H9 (cell line): ENCODE results near the gene PKP3. TPM values are rescaled to one million over a fixed set of nuclear protein-coding genes. Genes with fewer than 3 reads are reported as not detected.

ENCODE experiments used
- DNase-seq: peaks from one replicate; pipeline ENCODE4 v3.0.0-alpha.2; 2017
- H2AFZ ChIP-seq: one replicate; pipeline ENCODE4 v1.6.1; 2013; ENCODE audit warnings: mild to moderate bottlenecking, low read length, control low read depth, moderate library complexity
- H2AK5ac ChIP-seq: 2 replicates; pipeline ENCODE4 v1.6.1; 2013; ENCODE audit warnings: low read length, control low read depth, mixed read lengths; ENCODE audit not compliant: insufficient read length
- H2BK120ac ChIP-seq: one replicate; pipeline ENCODE4 v1.6.1; 2013; ENCODE audit warnings: low read depth, mild to moderate bottlenecking, low read length, control low read depth, inconsistent platforms; ENCODE audit not compliant: poor library complexity, severe bottlenecking
- H2BK12ac ChIP-seq: 2 replicates; pipeline ENCODE4 v1.6.1; 2013; ENCODE audit warnings: low read length, control low read depth, mixed read lengths, low read depth; ENCODE audit not compliant: insufficient read length
- H2BK15ac ChIP-seq: 2 replicates; pipeline ENCODE4 v1.6.1; 2013; ENCODE audit warnings: low read depth, low read length, control low read depth
- H2BK20ac ChIP-seq: one replicate; pipeline ENCODE4 v1.6.1; 2013; ENCODE audit warnings: low read depth, mild to moderate bottlenecking, low read length, control low read depth, inconsistent platforms; ENCODE audit not compliant: poor library complexity, severe bottlenecking
- H2BK5ac ChIP-seq: 2 replicates; pipeline ENCODE4 v1.6.1; 2013; ENCODE audit warnings: low read length, control low read depth, mixed read lengths; ENCODE audit not compliant: insufficient read length
- H3K14ac ChIP-seq: 2 replicates; pipeline ENCODE4 v1.6.1; 2013; ENCODE audit warnings: low read length, control low read depth; ENCODE audit not compliant: insufficient read depth
- H3K18ac ChIP-seq: 2 replicates; pipeline ENCODE4 v1.6.1; 2013; ENCODE audit warnings: low read depth, mild to moderate bottlenecking, mixed read lengths, low read length, control low read depth; ENCODE audit not compliant: insufficient read length
- H3K23ac ChIP-seq: 2 replicates; pipeline ENCODE4 v1.6.1; 2013; ENCODE audit warnings: low read length, control low read depth, mixed read lengths, low read depth; ENCODE audit not compliant: insufficient read length
- H3K23me2 ChIP-seq: 2 replicates; pipeline ENCODE4 v1.6.1; 2013; ENCODE audit warnings: low read depth, mild to moderate bottlenecking, mixed read lengths, low read length, control low read depth; ENCODE audit not compliant: insufficient read length, poor library complexity, severe bottlenecking
- H3K27ac ChIP-seq: 2 replicates; pipeline ENCODE4 v1.5.1; 2013; ENCODE audit warnings: low read length, control low read depth, mixed read lengths, low read depth; ENCODE audit not compliant: insufficient read length
- H3K27me3 ChIP-seq: 2 replicates; pipeline ENCODE4 v1.6.1; 2013; ENCODE audit warnings: low read length, control low read depth, inconsistent platforms; ENCODE audit not compliant: insufficient read depth
- H3K4ac ChIP-seq: 2 replicates; pipeline ENCODE4 v1.6.1; 2013; ENCODE audit warnings: low read depth, mild to moderate bottlenecking, control low read depth, inconsistent platforms, low read length, moderate library complexity
- H3K4me1 ChIP-seq: 2 replicates; pipeline ENCODE4 v1.6.1; 2013; ENCODE audit warnings: low read length, control low read depth, inconsistent platforms; ENCODE audit not compliant: insufficient read depth
- H3K4me2 ChIP-seq: 2 replicates; pipeline ENCODE4 v1.6.1; 2013; ENCODE audit warnings: low read length, control low read depth, mixed read lengths; ENCODE audit not compliant: insufficient read length, insufficient read depth
- H3K56ac ChIP-seq: 2 replicates; pipeline ENCODE4 v1.6.1; 2013; ENCODE audit warnings: low read depth, mild to moderate bottlenecking, mixed read lengths, low read length, control low read depth; ENCODE audit not compliant: insufficient read length
- H3K79me1 ChIP-seq: 2 replicates; pipeline ENCODE4 v1.6.1; 2013; ENCODE audit warnings: low read depth, mild to moderate bottlenecking, moderate library complexity, low read length, control low read depth, inconsistent platforms; ENCODE audit not compliant: insufficient read depth, poor library complexity, severe bottlenecking
- H3K79me2 ChIP-seq: 2 replicates; pipeline ENCODE4 v1.6.1; 2013; ENCODE audit warnings: low read length, control low read depth, inconsistent platforms; ENCODE audit not compliant: insufficient read depth
- H3K9ac ChIP-seq: 2 replicates; pipeline ENCODE4 v1.6.1; 2013; ENCODE audit warnings: low read length, control low read depth, mixed read lengths; ENCODE audit not compliant: insufficient read length; ENCODE audit errors: extremely low read depth
- H3K9me3 ChIP-seq: one replicate; pipeline ENCODE4 v1.6.1; 2013; ENCODE audit warnings: low read depth, low read length, inconsistent platforms; ENCODE audit not compliant: control insufficient read depth
- H3T11ph ChIP-seq: one replicate; pipeline ENCODE4 v1.6.1; 2013; ENCODE audit warnings: mild to moderate bottlenecking, low read length, control low read depth, inconsistent platforms
- H4K20me1 ChIP-seq: one replicate; pipeline ENCODE4 v1.6.1; 2013; ENCODE audit not compliant: control insufficient read depth, insufficient read length, insufficient read depth
- H4K5ac ChIP-seq: 2 replicates; pipeline ENCODE4 v1.6.1; 2013; ENCODE audit warnings: low read depth, mild to moderate bottlenecking, mixed read lengths, low read length, control low read depth; ENCODE audit not compliant: insufficient read length
- H4K8ac ChIP-seq: replicated peaks from 2 replicates; pipeline ENCODE4 v1.6.1; 2013; ENCODE audit warnings: low read length, control low read depth, mixed read lengths, low read depth; ENCODE audit not compliant: insufficient read length
- H4K91ac ChIP-seq: 2 replicates; pipeline ENCODE4 v1.6.1; 2013; ENCODE audit warnings: low read depth, mild to moderate bottlenecking, moderate library complexity, mixed read lengths, low read length, control low read depth; ENCODE audit not compliant: insufficient read length
- H3K27ac Mint-ChIP-seq, 3 experiments: 2 replicates in 2 of 3; 3 replicates in 1 of 3; pipeline ENCODE4 v1.8.0; 2020 to 2021; ENCODE audit warnings: mixed read lengths in 3 of 3, mild to moderate bottlenecking in 1 of 3, moderate library complexity in 1 of 3
- H3K27me3 Mint-ChIP-seq: 2 replicates; pipeline ENCODE4 v1.8.0; 2021; ENCODE audit warnings: low read depth, mild to moderate bottlenecking, moderate library complexity, mixed read lengths
- H3K36me3 Mint-ChIP-seq, 3 experiments: 2 replicates in 2 of 3; 3 replicates in 1 of 3; pipeline ENCODE4 v1.8.0; 2020 to 2021; ENCODE audit warnings: low read depth in 3 of 3, mixed read lengths in 3 of 3; ENCODE audit not compliant: insufficient read depth in 1 of 3
- H3K4me1 Mint-ChIP-seq, 2 experiments: 2 replicates each; pipeline ENCODE4 v1.8.0; 2020; ENCODE audit warnings: mixed read lengths in 2 of 2
- H3K4me3 Mint-ChIP-seq, 2 experiments: 2 replicates in 1 of 2; 3 replicates in 1 of 2; pipeline ENCODE4 v1.8.0; 2020 to 2021; ENCODE audit warnings: mild to moderate bottlenecking in 2 of 2, mixed read lengths in 2 of 2, moderate library complexity in 1 of 2
- H3K9me3 Mint-ChIP-seq, 2 experiments: 2 replicates in 1 of 2; 3 replicates in 1 of 2; pipeline ENCODE4 v1.8.0; 2020; ENCODE audit warnings: mild to moderate bottlenecking in 2 of 2, mixed read lengths in 2 of 2, moderate library complexity in 1 of 2
- WGBS: extraction: QIAGEN DNeasy Blood & Tissue Kit; methylation state at CpG from one replicate; pipeline ENCODE4 v1.1.7; 2013; ENCODE audit warnings: missing lambda C conversion rate, low lambda C conversion rate, mixed read lengths; ENCODE audit not compliant: insufficient read length; ENCODE audit errors: extremely low coverage; 5-methylcytosine and 5-hydroxymethylcytosine counted together
- total RNA-seq: library from RNA; stranded (reverse); gene quantifications from 2 replicates; pipeline ENCODE4 v1.2.1, GENCODE V29; 2021
- TF ChIP-seq, protein P1 (sequence below): fragments of 200-600 bp; sonication (generic); conservative IDR thresholded peaks from 3 replicates; pipeline ENCODE4 v1.8.0; 2021; ENCODE audit warnings: antibody characterized with exemption, mild to moderate bottlenecking

Gene PKP3
- total RNA-seq, 1 experiment from 2014 or later, result 41.7 TPM

DNA sequence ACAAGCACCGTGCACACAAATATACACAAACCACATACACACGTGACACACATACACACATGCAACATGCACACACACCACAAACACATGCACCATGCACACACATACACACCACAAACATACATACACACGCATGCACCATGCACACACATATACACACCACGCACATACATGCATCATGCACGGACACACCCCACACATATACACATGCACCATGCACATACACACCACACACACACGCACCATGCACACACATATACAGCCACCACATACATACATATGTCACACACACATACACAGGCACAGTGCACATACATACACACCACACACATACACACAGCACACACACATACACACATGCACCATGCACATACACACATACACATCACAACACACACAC is 37.4 kb upstream of the PKP3 start:
- Histone ChIP-seq H4K20me1 (no peaks in the 10 kb centered on the region), H4K91ac (no peak overlapping the region), H3K27ac (no peak overlapping the region), H3K9ac (no peak overlapping the region), H3K79me1 (no peaks in the 10 kb centered on the region), H2BK12ac (no peak overlapping the region), H3K4me2 (no peak overlapping the region), H4K5ac (no peak overlapping the region), H2BK20ac (no peak overlapping the region), H2AFZ (no peak overlapping the region), H2BK15ac (no peak overlapping the region), H3K4me1 (no peaks in the 10 kb centered on the region), H3K14ac (no peak overlapping the region), H3T11ph (no peak overlapping the region), H2BK5ac (no peak overlapping the region), H4K8ac (no peak overlapping the region), H3K56ac (no peak overlapping the region), H3K9me3 (peaks cover 8% of the 10 kb centered on the region), H3K23ac (no peak overlapping the region), H3K18ac (no peak overlapping the region), H2AK5ac (no peak overlapping the region), H3K23me2 (no peaks in the 10 kb centered on the region), H3K4ac (no peak overlapping the region), H2BK120ac (no peak overlapping the region), H3K27me3 (no peaks in the 10 kb centered on the region), H3K79me2 (no peaks in the 10 kb centered on the region)
- Mint-ChIP-seq H3K9me3 (peaks cover 29 to 33% of the 10 kb centered on the region in 2 experiments), H3K4me3 (no peak overlapping the region), H3K27ac (no peak overlapping the region), H3K36me3 (peaks cover 5 to 13% (median 9%) of the 10 kb centered on the region in 3 experiments; a peak in 5 of 7 replicates), H3K4me1 (peaks cover 17 to 27% of the 10 kb centered on the region in 2 experiments), H3K27me3 (peaks cover 25% of the 10 kb centered on the region)
- TF ChIP-seq, protein P1, sequence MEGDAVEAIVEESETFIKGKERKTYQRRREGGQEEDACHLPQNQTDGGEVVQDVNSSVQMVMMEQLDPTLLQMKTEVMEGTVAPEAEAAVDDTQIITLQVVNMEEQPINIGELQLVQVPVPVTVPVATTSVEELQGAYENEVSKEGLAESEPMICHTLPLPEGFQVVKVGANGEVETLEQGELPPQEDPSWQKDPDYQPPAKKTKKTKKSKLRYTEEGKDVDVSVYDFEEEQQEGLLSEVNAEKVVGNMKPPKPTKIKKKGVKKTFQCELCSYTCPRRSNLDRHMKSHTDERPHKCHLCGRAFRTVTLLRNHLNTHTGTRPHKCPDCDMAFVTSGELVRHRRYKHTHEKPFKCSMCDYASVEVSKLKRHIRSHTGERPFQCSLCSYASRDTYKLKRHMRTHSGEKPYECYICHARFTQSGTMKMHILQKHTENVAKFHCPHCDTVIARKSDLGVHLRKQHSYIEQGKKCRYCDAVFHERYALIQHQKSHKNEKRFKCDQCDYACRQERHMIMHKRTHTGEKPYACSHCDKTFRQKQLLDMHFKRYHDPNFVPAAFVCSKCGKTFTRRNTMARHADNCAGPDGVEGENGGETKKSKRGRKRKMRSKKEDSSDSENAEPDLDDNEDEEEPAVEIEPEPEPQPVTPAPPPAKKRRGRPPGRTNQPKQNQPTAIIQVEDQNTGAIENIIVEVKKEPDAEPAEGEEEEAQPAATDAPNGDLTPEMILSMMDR, result no peak
- no CpG with 5 or more reads among the region's 6 CpGs for WGBS
- no peak for DNase-seq
